ENCODE data around the gene GRIK4.

DNA sequence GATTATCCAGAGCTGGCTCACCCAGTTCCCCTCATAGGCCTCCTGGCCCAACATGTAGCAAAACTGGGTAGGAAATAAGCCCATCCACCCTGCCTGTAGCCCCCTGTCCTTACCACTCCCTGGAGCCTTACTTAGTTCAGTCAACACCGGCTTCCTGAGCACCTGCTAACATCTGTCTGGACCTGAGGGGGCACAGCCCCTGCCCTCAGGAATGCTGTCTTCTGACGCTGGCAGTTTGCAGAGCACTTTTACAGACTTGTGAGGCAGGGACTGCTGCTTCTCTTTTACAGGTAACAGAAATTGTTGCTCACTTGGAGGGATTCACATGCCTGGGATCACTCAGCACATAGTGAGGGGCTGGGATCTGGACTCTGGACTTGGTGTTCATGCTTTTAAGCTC, 360.4 kb downstream of the GRIK4 start:
- no peak for TF ChIP-seq EZH2 (IDR thresholded peaks at IDR 0.05; ENCODE audit: low read length, unreplicated experiment)
- no peak for TF ChIP-seq CTCF (conservative IDR thresholded peaks at IDR 0.05; ENCODE audit: low read depth, low read length)
- TF ChIP-seq EZH2phosphoT487 (IDR thresholded peaks at IDR 0.05; ENCODE audit: borderline replicate concordance, low read length) = no peak

Data from PC-3 (cell line).